HG03558 (cell line): ENCODE measurements around the gene NCAM1.
A peak's percentile ranks its signal among the peaks of the same experiment; 100 is the strongest.
"Not testable (repeated sequence)": the region's sequence is repeated elsewhere in the genome, so short reads cannot be mapped to it uniquely, and the experiment has no call there.

Experiments used
- ATAC-seq: cut with Tn5 transposase; IDR thresholded peaks from one replicate; pipeline ENCODE4 v1.9.1; 2021; ENCODE audit warnings: moderate number of reproducible peaks; ENCODE audit not compliant: unreplicated experiment; ENCODE audit errors: extremely low read depth

NCAM1 gene

GRCh38 chr11:113287801-113288200, 326.6 kb downstream of the NCAM1 start:
- ATAC-seq, result no peak

- ATAC-seq, result no peak
Measured at GRCh38 chr11:113288286-113288863, 327.2 kb downstream of the NCAM1 start.

- peak; percentile 88 for ATAC-seq
Measured at GRCh38 chr11:113289431-113290187, 328.4 kb downstream of the NCAM1 start.

GRCh38 chr11:113293936-113294335, 332.7 kb downstream of the NCAM1 start:
- ATAC-seq, result no peak

GRCh38 chr11:113295993-113296392, 334.8 kb downstream of the NCAM1 start:
- ATAC-seq, result no peak

- ATAC-seq, result no peak
Measured at GRCh38 chr11:113296447-113297205, 335.4 kb downstream of the NCAM1 start.

- ATAC-seq, result not testable (repeated sequence)
Measured at GRCh38 chr11:113298496-113298895, 337.3 kb downstream of the NCAM1 start.

GRCh38 chr11:113304916-113305315, 343.7 kb downstream of the NCAM1 start:
- no peak for ATAC-seq

- ATAC-seq, result no peak
Measured at GRCh38 chr11:113305440-113306336, 344.5 kb downstream of the NCAM1 start.

- no peak for ATAC-seq
Measured at GRCh38 chr11:113308601-113309000, 347.4 kb downstream of the NCAM1 start.

GRCh38 chr11:113311536-113311935, 350.3 kb downstream of the NCAM1 start:
- ATAC-seq, result no peak

- ATAC-seq, result no peak
Measured at GRCh38 chr11:113313601-113314000, 352.4 kb downstream of the NCAM1 start.

GRCh38 chr11:113314065-113314388, 352.8 kb downstream of the NCAM1 start:
- ATAC-seq, result no peak

GRCh38 chr11:113314389-113315301, 353.4 kb downstream of the NCAM1 start, which contains the start of gene TTC12:
Gene TTC12 (plus strand): TSS chr11:113314583. CDS start chr11:113316258, 1,675 bp downstream.
- ATAC-seq, result peak; percentile 87

- ATAC-seq, result no peak
Measured at GRCh38 chr11:113315811-113316210, 354.6 kb downstream of the NCAM1 start.

GRCh38 chr11:113316256-113316655, 355.0 kb downstream of the NCAM1 start:
- ATAC-seq, result no peak

- no peak for ATAC-seq
Measured at GRCh38 chr11:113317339-113317738, 356.1 kb downstream of the NCAM1 start.

- no peak for ATAC-seq
Measured at GRCh38 chr11:113319085-113319484, 357.9 kb downstream of the NCAM1 start.

- ATAC-seq, result no peak
Measured at GRCh38 chr11:113322158-113322557, 360.9 kb downstream of the NCAM1 start.
